ENCODE data around the gene TUBA4B. TPM values are rescaled to one million over a fixed set of nuclear protein-coding genes. Genes with fewer than 3 reads are reported as not detected.

Gene TUBA4B
- polyA plus RNA-seq, 3 donors, result not detected

GRCh38 chr2:219284501-219285372 lies 31.7 kb downstream of the TUBA4B start:
- H3K9me3 ChIP-seq (replicated peaks in 1 of 2; ENCODE audit: control insufficient read depth in 1 of 2, insufficient read depth in 1 of 2, low read length in 2 of 2), result no peaks in the 10 kb centered on the region
- H4K20me1 ChIP-seq (ENCODE audit: insufficient read depth, low read length), result peaks cover 5% of the 10 kb centered on the region
- H3K36me3 ChIP-seq (replicated peaks in 1 of 2; ENCODE audit: control insufficient read depth in 1 of 2, insufficient read depth in 2 of 2, low read length in 2 of 2), result peaks cover 49 to 56% of the 10 kb centered on the region in 2 donors
- DNase-seq, result no peak
- H3K79me2 ChIP-seq (ENCODE audit: insufficient read depth, low read length), result peaks cover 5% of the 10 kb centered on the region
- no peak overlapping the region for H3K4me2 ChIP-seq (replicated peaks; ENCODE audit: extremely low read depth, low read length, poor library complexity, severe bottlenecking)
- 97% methylated on average over 13 of the region's 16 CpGs for WGBS (ENCODE audit: insufficient coverage)
- no peak overlapping the region for H2AFZ ChIP-seq (ENCODE audit: insufficient read depth, low read depth, low read length, poor library complexity, severe bottlenecking)
- no peaks in the 10 kb centered on the region for H3K27me3 ChIP-seq (ENCODE audit: control insufficient read depth in 2 of 2, insufficient read depth in 2 of 2, low read length in 2 of 2)
- H3K4me1 ChIP-seq (ENCODE audit: control insufficient read depth in 1 of 2, insufficient read depth in 2 of 2, low read length in 2 of 2), result peaks cover 7 to 11% of the 10 kb centered on the region in 2 donors
- H3K36me3 Mint-ChIP-seq, result peaks cover 58 to 62% of the 10 kb centered on the region in 2 donors
- peaks cover 12% of the 10 kb centered on the region for H3K4me1 Mint-ChIP-seq
- H3K27ac Mint-ChIP-seq, result no peak overlapping the region
- H3K9me3 Mint-ChIP-seq, result peaks cover 0 to 2% (median 0%) of the 10 kb centered on the region in 7 donors
- H3K4me3 Mint-ChIP-seq, result no peak overlapping the region
- no peak overlapping the region for H3K27ac ChIP-seq (ENCODE audit: low read depth in 1 of 2, low read length in 2 of 2)
- no peak overlapping the region for H3K9ac ChIP-seq (ENCODE audit: insufficient read depth, low read length, poor library complexity, severe bottlenecking)
- intact Hi-C loops (cut with micrococcal nuclease), result no loop called here
- H3K4me3 ChIP-seq (replicated peaks in 1 of 3; ENCODE audit: low read depth in 2 of 3, low read length in 3 of 3), result no peak overlapping the region
- peaks cover 0 to 2% (median 0%) of the 10 kb centered on the region in 3 donors for H3K27me3 Mint-ChIP-seq (ENCODE audit: low read depth in 3 of 3)
- TF ChIP-seq CTCF (IDR thresholded peaks at IDR 0.05), result no peak

- H3K4me3 Mint-ChIP-seq, result no peak overlapping the region
- 93% methylated on average over 1 of the region's 12 CpGs for WGBS (ENCODE audit: insufficient coverage)
Measured at GRCh38 chr2:219285373-219285735, 32.3 kb downstream of the TUBA4B start.

More at GRCh38 chr2:219285373-219285735, 32.3 kb downstream of the TUBA4B start:
- no peaks in the 10 kb centered on the region for H3K27me3 ChIP-seq (ENCODE audit: control insufficient read depth in 2 of 2, insufficient read depth in 2 of 2, low read length in 2 of 2)
- TF ChIP-seq CTCF (IDR thresholded peaks at IDR 0.05), result no peak
- peaks cover under 1 to 5% of the 10 kb centered on the region in 2 donors for H3K4me1 ChIP-seq (ENCODE audit: control insufficient read depth in 1 of 2, insufficient read depth in 2 of 2, low read length in 2 of 2)
- H4K20me1 ChIP-seq (ENCODE audit: insufficient read depth, low read length), result peaks cover 5% of the 10 kb centered on the region
- peaks cover 49 to 55% of the 10 kb centered on the region in 2 donors for H3K36me3 ChIP-seq (replicated peaks in 1 of 2; ENCODE audit: control insufficient read depth in 1 of 2, insufficient read depth in 2 of 2, low read length in 2 of 2)
- Mint-ChIP-seq H3K27me3 (ENCODE audit: low read depth in 3 of 3) (peaks cover 0 to 5% (median under 1%) of the 10 kb centered on the region in 3 donors), H3K9me3 (no peaks in the 10 kb centered on the region), H3K27ac (peak overlapping the region in 1 of 7 donors; percentile 42), H3K36me3 (peaks cover 58% of the 10 kb centered on the region in 2 donors), H3K4me1 (peaks cover 6% of the 10 kb centered on the region)
- no peak overlapping the region for H2AFZ ChIP-seq (ENCODE audit: insufficient read depth, low read depth, low read length, poor library complexity, severe bottlenecking)
- no peak overlapping the region for H3K9ac ChIP-seq (ENCODE audit: insufficient read depth, low read length, poor library complexity, severe bottlenecking)
- H3K27ac ChIP-seq (ENCODE audit: low read depth in 1 of 2, low read length in 2 of 2), result no peak overlapping the region
- no peak for DNase-seq
- intact Hi-C loops (cut with micrococcal nuclease), result no loop called here
- no peak overlapping the region for H3K4me3 ChIP-seq (replicated peaks in 1 of 3; ENCODE audit: low read depth in 2 of 3, low read length in 3 of 3)
- H3K4me2 ChIP-seq (replicated peaks; ENCODE audit: extremely low read depth, low read length, poor library complexity, severe bottlenecking), result no peak overlapping the region
- H3K9me3 ChIP-seq (replicated peaks in 1 of 2; ENCODE audit: control insufficient read depth in 1 of 2, insufficient read depth in 1 of 2, low read length in 2 of 2), result no peaks in the 10 kb centered on the region
- H3K79me2 ChIP-seq (ENCODE audit: insufficient read depth, low read length), result no peaks in the 10 kb centered on the region
